ENCODE measurements around the gene SSBP2.

SSBP2 gene

GRCh38 chr5:81575924-81576323 lies 175.0 kb downstream of the SSBP2 start:
- no peak for DNase-seq

- no peak for DNase-seq
These were observed 178.7 kb downstream of the SSBP2 start for GRCh38 chr5:81572201-81572600.

- DNase-seq: peak; percentile 52
These were observed 192.7 kb downstream of the SSBP2 start for GRCh38 chr5:81558188-81558587.

- DNase-seq: no peak
These were observed 194.1 kb downstream of the SSBP2 start for GRCh38 chr5:81556809-81557208.

- no peak for DNase-seq
These were observed 195.0 kb downstream of the SSBP2 start for GRCh38 chr5:81555865-81556264.

GRCh38 chr5:81554647-81555046 lies 196.2 kb downstream of the SSBP2 start:
- peak; percentile 5 for DNase-seq

GRCh38 chr5:81553567-81554212 lies 197.2 kb downstream of the SSBP2 start:
- DNase-seq: peak; percentile 7

GRCh38 chr5:81552852-81553566 lies 197.9 kb downstream of the SSBP2 start:
- peak; percentile 75 for DNase-seq

GRCh38 chr5:81549123-81549522 lies 201.8 kb downstream of the SSBP2 start:
- DNase-seq: no peak

GRCh38 chr5:81547001-81547400 lies 203.9 kb downstream of the SSBP2 start:
- DNase-seq: no peak

- no peak for DNase-seq
These were observed 205.0 kb downstream of the SSBP2 start for GRCh38 chr5:81545911-81546310.

- peak; percentile 42 for DNase-seq
These were observed 206.4 kb downstream of the SSBP2 start for GRCh38 chr5:81544351-81545018.

- DNase-seq: no peak
These were observed 208.7 kb downstream of the SSBP2 start for GRCh38 chr5:81542242-81542641.

- no peak for DNase-seq
These were observed 212.9 kb downstream of the SSBP2 start for GRCh38 chr5:81537905-81538547.

GRCh38 chr5:81534441-81534840 lies 216.5 kb downstream of the SSBP2 start:
- DNase-seq: no peak

- DNase-seq: no peak
These were observed 217.1 kb downstream of the SSBP2 start for GRCh38 chr5:81533629-81534405.

GRCh38 chr5:81530919-81531318 lies 220.0 kb downstream of the SSBP2 start:
- no peak for DNase-seq

GRCh38 chr5:81525690-81526089 lies 225.2 kb downstream of the SSBP2 start:
- DNase-seq: no peak

- DNase-seq: no peak
These were observed 226.9 kb downstream of the SSBP2 start for GRCh38 chr5:81524015-81524414.

- DNase-seq: no peak
These were observed 228.3 kb downstream of the SSBP2 start for GRCh38 chr5:81522571-81522970.

GRCh38 chr5:81520769-81521168 lies 230.1 kb downstream of the SSBP2 start:
- no peak for DNase-seq

- DNase-seq: no peak
These were observed 231.5 kb downstream of the SSBP2 start for GRCh38 chr5:81519217-81519905.
